GM20000 (cell line): ENCODE data around the gene SPSB1.
A peak's percentile ranks its signal among the peaks of the same experiment; 100 is the strongest.

ENCODE experiments used
- DNase-seq: peaks from one replicate; pipeline ENCODE4 v3.0.0; 2012; ENCODE audit warnings: low spot score
- TF ChIP-seq, protein P1 (sequence below): IDR thresholded peaks from 2 replicates; pipeline ENCODE4 v1.5.1; 2012; ENCODE audit warnings: mild to moderate bottlenecking, control low read depth; ENCODE audit errors: extremely low read depth, missing control alignments

SPSB1 gene

GRCh38 chr1:9273177-9273576 lies 19.5 kb upstream of the SPSB1 start:
- no peak for DNase-seq
- TF ChIP-seq, protein P1, sequence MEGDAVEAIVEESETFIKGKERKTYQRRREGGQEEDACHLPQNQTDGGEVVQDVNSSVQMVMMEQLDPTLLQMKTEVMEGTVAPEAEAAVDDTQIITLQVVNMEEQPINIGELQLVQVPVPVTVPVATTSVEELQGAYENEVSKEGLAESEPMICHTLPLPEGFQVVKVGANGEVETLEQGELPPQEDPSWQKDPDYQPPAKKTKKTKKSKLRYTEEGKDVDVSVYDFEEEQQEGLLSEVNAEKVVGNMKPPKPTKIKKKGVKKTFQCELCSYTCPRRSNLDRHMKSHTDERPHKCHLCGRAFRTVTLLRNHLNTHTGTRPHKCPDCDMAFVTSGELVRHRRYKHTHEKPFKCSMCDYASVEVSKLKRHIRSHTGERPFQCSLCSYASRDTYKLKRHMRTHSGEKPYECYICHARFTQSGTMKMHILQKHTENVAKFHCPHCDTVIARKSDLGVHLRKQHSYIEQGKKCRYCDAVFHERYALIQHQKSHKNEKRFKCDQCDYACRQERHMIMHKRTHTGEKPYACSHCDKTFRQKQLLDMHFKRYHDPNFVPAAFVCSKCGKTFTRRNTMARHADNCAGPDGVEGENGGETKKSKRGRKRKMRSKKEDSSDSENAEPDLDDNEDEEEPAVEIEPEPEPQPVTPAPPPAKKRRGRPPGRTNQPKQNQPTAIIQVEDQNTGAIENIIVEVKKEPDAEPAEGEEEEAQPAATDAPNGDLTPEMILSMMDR: no peak

GRCh38 chr1:9275161-9275560 lies 17.5 kb upstream of the SPSB1 start:
- no peak for DNase-seq
- TF ChIP-seq, protein P1: no peak

DNA sequence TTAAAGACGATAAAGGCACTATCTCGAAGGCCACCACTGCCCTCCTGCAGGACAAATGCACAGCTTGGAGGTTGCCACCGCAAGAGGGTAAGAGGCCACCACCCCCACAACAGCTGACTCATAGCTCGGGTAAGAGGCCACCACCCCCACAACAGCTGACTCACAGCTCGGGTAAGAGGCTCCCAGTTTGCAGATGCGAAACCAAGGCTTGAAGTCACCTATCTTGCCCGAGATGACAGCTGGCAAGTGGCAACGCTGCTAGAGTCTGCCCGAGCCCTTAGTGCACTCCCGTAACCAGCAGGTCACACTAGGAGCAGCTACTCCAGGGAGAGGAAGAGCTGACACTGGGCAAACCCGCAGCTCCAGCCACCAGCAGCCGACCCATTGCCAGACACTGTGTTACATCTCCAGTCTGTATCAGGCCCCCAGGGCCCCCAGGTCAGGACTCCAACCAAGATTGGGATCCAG lies 17.1 kb upstream of the SPSB1 start:
- peak; percentile 85 for DNase-seq
- TF ChIP-seq, protein P1: no peak

DNA sequence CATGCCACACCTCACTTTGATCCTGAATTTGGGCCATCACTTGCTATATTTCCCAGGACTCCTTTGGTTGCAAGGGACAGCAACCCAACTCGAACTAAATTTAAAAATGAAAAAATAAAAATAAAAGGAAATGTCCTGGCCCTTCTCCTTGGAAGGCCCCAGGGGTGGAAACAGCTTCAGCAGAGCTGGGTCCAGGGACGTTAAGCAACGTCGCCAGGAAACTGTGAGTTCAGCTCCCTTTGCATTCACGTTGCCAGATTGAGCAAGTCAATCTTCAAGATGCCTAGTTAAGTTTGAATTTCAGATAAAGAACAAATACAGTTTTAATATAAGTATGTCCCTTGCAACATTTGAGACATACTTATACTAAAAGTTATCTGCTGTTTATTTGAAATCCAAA lies 14.6 kb upstream of the SPSB1 start:
- DNase-seq: no peak
- TF ChIP-seq, protein P1: no peak

DNA sequence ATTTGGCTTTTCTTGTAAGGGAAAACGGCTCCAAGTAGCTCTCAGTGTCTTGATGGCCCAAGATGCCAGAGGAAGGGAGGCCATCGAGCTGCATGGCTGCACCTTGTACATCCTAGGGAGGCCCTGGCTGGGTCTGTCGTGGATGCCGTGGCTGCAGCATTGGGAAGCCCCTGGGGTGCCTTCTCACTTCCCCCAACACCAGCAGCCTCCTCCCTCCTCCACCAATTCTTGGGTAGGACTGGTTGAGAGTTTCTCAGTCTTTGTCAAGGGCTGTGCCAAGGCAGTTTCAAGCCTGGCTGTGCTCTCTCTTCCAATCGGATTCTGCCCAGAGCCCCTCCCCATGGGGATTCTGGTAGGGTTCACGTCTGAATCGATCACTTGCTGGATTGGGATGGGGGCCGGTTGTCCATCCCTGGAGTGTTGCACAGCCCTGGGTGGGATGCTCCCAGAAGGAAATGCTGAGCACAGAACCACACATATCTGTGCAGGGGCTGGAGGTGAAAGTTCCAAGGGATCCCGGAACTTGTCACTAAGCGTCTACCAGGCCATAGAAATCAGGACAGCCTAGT lies 14.0 kb upstream of the SPSB1 start:
- TF ChIP-seq, protein P1: no peak

GRCh38 chr1:9279172-9279840 lies 13.4 kb upstream of the SPSB1 start:
- TF ChIP-seq, protein P1: no peak
- DNase-seq: no peak

More for the DNA sequence above, 14.0 kb upstream of the SPSB1 start:
- DNase-seq: no peak

DNA sequence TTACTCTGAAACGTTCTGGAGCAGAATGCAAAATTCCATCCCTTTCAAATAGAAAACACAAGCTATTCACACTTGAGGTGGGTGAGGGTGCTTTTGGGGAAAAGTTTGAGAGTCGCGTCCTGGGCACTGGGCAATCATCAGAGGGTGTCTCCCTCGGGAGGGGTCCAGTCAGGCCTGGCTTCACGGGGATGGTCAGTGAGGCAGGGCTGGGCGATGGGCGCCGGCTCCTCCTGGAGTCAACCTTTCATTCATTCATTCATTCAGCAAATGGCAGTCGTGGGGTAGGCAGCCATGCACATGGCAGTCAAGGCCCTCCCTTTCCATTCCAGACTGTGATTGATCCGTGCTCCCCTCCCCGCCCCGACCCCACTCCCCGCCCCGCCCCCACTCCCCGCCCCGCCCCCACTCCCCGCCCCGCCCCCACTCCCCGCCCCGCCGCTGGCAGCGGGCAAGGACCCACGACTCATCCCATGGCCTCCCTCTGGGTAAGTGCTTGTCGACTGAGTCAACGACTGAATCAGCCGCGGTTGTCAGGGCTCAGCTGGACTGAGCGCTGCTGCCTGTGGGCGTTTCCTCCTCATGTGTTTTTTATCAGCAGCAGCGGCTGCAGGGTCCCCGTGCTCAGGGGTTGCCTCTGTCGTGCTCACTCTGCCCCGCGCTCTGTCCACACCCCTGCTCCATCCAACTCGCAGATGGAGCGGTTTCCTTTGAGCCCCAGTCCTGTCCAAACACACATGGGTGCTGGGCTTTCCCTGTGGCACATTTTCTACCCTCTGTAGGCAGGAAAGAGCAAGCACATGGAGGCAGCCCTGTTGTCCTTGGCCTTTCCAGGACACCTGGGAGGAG lies 12.5 kb upstream of the SPSB1 start:
- peak; percentile 68 for DNase-seq
- TF ChIP-seq, protein P1: no peak
